BE2C (cell line): Measurements from ENCODE around the gene CALHM6.
A peak's percentile ranks its signal among the peaks of the same experiment; 100 is the strongest.

ENCODE experiments used
- DNase-seq: peaks from one replicate; pipeline ENCODE4 v3.0.0-alpha.2; 2020
- H3K27me3 ChIP-seq: fragments of 250-450 bp; sonication (Bioruptor Pico); 2 replicates; pipeline ENCODE4 v1.5.1; 2020; ENCODE audit warnings: mild to moderate bottlenecking
- H3K36me3 ChIP-seq: fragments of 250-450 bp; sonication (Bioruptor Pico); 2 replicates; pipeline ENCODE4 v1.5.1; 2020; ENCODE audit warnings: mild to moderate bottlenecking
- H3K4me1 ChIP-seq: fragments of 250-450 bp; sonication (Bioruptor Pico); 2 replicates; pipeline ENCODE4 v1.5.1; 2020
- H3K4me3 ChIP-seq: 2 replicates; pipeline ENCODE4 v1.5.1; 2011; ENCODE audit warnings: low read depth, low read length
- H3K9me3 ChIP-seq: fragments of 250-450 bp; sonication (Bioruptor Pico); 2 replicates; pipeline ENCODE4 v1.5.1; 2020
- CTCF ChIP-seq: IDR thresholded peaks from 2 replicates; pipeline ENCODE4 v1.5.1; 2012; ENCODE audit warnings: mild to moderate bottlenecking, low read depth, low read length

CALHM6 gene

DNA sequence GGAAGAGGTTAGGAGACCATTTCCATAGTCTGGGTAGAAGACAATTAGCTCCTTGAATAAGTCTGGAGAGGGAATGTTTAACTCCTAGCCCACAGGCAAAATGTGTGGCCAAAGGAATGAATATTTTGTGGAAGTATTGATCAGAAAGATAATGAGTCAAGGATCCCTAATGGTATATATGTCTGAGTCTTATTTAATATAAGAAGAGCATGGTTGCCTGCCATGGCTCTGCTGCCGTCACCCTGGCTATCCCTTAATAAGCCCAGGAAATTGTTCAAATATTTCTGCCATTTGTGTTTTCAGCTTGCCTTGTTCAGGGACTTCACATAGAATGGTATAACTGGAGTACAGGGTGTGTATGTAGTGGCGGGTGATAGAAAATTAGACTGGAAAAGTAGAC, 18.1 kb upstream of the CALHM6 start:
- Histone ChIP-seq H3K4me3 (no peak overlapping the region), H3K9me3 (no peaks in the 10 kb centered on the region), H3K4me1 (no peaks in the 10 kb centered on the region), H3K27me3 (no peaks in the 10 kb centered on the region), H3K36me3 (no peaks in the 10 kb centered on the region)
- TF ChIP-seq CTCF: no peak
- no peak for DNase-seq

DNA sequence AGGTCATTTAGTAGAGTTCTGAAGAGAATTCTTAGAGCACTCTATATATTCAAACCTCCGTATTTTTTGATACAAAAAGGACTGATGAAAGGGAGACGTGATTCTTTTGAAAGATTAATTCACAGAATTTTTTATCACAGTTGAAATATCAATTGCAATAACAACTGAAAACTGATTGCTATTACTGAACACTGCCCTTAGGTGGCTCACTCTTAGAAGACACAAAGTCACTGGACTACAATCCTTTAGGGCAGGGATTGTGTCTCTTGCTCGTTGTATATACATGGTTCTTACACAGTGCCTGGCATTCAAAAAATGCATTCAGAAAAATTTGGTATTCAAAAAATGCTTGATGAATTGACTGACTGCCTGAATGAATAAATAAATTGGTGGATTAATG, 17.1 kb upstream of the CALHM6 start:
- DNase-seq: no peak
- no peak overlapping the region for H3K4me3 ChIP-seq
- TF ChIP-seq CTCF: peak; percentile 58
- H3K4me1 ChIP-seq: no peaks in the 10 kb centered on the region
- H3K9me3 ChIP-seq: no peaks in the 10 kb centered on the region
- no peaks in the 10 kb centered on the region for H3K36me3 ChIP-seq
- no peaks in the 10 kb centered on the region for H3K27me3 ChIP-seq

DNA sequence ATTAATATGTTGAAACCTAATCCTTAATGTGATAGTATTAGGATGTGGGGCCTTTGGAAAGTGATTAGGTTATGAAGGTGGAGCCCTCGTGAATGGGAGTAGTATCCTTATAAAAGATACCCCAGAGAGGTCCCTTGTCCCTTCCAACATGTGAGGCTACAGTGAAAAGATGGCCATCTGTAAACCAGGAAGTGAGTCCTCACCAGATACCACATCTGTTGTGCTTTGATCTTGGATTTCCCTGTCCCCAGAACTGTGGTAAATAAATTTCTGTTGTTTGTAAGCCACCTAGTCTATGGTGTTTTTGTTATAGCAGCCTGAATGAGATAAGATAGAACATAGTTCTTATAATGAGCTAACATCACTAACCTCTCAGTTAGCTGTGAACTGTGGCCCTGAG, 16.6 kb upstream of the CALHM6 start:
- H3K4me3 ChIP-seq: no peak overlapping the region
- no peak for DNase-seq
- no peaks in the 10 kb centered on the region for H3K36me3 ChIP-seq
- no peak for TF ChIP-seq CTCF
- no peaks in the 10 kb centered on the region for H3K9me3 ChIP-seq
- H3K4me1 ChIP-seq: no peaks in the 10 kb centered on the region
- H3K27me3 ChIP-seq: no peaks in the 10 kb centered on the region

DNA sequence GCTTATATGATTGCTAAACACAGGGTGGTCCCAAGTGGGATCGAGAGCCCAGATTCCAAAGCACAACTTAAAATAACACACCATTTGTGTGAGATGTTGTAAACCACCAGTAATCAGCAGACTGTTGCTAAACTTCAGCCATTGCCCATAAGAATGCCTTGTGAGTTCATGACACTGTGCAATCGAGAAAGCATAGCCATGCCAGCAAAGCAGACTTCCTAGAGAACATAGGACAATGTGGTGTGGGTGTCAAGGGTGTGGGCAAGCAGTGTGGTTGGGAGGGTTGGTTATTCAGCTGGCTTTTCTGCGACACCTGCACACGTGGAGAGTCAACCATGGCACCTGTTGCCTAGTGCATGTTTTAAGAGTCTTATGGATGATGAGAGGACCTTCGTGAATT, 16.1 kb upstream of the CALHM6 start:
- Histone ChIP-seq H3K27me3 (no peaks in the 10 kb centered on the region), H3K9me3 (no peaks in the 10 kb centered on the region), H3K4me1 (no peaks in the 10 kb centered on the region), H3K36me3 (no peaks in the 10 kb centered on the region), H3K4me3 (no peak overlapping the region)
- no peak for TF ChIP-seq CTCF
- no peak for DNase-seq

DNA sequence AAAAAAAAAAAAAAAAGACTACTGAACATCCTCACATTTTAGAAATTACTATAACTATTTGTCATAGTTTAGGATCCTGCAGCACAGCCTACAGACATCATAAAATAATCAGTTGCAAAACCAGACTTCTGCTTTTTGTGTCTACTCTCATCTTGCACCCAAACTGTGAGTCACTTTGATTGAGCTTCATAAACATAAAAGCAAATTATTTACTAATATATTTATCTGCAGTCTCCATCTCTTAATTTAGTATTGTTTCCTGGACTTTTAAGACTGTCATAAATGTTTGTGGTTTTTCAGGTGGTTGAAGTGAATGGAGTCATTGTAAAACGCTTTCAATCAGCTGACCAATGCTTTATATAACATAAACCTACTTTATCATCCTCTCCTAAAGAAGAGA, 14.8 kb upstream of the CALHM6 start:
- DNase-seq: no peak
- H3K9me3 ChIP-seq: no peaks in the 10 kb centered on the region
- no peak overlapping the region for H3K4me3 ChIP-seq
- no peaks in the 10 kb centered on the region for H3K36me3 ChIP-seq
- H3K4me1 ChIP-seq: no peaks in the 10 kb centered on the region
- no peak for TF ChIP-seq CTCF
- H3K27me3 ChIP-seq: no peaks in the 10 kb centered on the region

DNA sequence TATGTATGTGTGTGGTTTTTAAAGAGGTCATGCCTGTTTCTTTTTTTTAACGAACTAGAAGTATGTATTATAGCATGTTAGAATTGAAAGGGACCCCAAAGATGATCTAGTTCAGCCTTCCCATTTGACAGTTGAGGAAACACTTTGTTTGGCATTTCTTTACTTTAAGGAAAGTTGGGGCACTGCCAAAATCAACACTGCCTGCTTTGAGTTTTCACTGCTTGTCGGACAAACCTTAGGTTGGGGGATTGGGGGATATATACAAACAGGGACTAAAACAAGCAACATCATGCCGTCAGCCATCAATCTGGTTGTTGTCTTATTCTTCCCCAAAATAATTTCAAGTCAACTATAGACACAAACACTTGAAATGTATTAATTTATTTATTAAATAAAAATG, 14.1 kb upstream of the CALHM6 start:
- no peak overlapping the region for H3K4me3 ChIP-seq
- H3K4me1 ChIP-seq: no peaks in the 10 kb centered on the region
- H3K27me3 ChIP-seq: no peaks in the 10 kb centered on the region
- H3K9me3 ChIP-seq: no peaks in the 10 kb centered on the region
- TF ChIP-seq CTCF: no peak
- H3K36me3 ChIP-seq: no peaks in the 10 kb centered on the region
- DNase-seq: no peak
